HL-60/S4 (cell line): Measurements from ENCODE around the gene SH3BP5L.
"Not testable (repeated sequence)": the region's sequence is repeated elsewhere in the genome, so short reads cannot be mapped to it uniquely, and the experiment has no call there.

Source experiments
- in situ Hi-C: fragments of 300-500 bp; cut with MboI; formaldehyde crosslinking; loops from 2 replicates; pipeline ENCODE4 v1.14.3; 2022; ENCODE audit warnings: low sequenced_read_pairs

The SH3BP5L gene

DNA sequence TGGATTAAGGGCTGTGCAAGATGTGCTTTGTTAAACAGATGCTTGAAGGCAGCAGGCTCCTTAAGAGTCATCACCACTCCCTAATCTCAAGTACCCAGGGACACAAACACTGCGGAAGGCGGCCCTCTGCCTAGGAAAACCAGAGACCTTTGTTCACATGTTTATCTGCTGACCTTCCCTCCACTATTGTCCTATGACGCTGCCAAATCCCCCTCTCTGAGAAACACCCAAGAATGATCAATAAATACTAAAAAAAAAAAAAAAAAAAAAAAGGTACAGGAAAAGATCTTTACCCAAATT, 5.0 kb upstream of the SH3BP5L start:
- in situ Hi-C loops: not testable (repeated sequence)

DNA sequence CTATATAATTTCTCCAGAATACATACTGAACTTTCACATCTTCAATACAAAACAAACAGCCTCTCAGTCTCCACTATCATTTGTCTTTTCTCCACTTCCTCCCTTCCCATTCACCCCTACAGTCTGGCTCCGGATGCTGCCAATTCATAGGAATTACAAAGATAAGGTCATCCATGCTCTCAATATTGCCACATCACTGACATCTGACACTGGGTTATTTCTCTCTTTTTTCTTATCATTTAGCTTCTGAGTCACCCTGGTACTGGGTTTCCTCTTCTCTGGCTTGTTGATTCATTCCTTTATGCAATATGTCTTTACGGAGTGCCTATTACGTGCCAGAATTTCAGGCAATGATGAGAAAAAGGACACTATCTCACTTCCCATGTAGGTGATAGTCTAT, 3.1 kb upstream of the SH3BP5L start:
- in situ Hi-C loops: no loop called here

DNA sequence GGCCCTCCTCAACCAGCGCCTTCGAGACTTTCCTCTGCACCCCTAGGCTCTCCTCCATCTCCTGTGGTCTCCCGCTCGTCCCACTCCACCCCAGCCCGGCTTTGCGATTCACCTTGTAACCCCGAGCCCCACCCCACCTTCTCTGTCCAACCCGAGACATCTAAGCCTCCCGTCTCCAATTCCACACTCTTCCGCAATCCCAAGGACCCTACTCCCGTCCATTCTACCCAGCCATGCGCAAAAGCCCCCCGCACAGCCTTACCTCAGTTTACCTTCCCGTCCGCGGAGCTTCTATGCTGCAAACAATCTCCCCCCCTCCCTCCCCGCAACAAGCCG, 174 bp downstream of the SH3BP5L start:
- in situ Hi-C loops: no loop called here

DNA sequence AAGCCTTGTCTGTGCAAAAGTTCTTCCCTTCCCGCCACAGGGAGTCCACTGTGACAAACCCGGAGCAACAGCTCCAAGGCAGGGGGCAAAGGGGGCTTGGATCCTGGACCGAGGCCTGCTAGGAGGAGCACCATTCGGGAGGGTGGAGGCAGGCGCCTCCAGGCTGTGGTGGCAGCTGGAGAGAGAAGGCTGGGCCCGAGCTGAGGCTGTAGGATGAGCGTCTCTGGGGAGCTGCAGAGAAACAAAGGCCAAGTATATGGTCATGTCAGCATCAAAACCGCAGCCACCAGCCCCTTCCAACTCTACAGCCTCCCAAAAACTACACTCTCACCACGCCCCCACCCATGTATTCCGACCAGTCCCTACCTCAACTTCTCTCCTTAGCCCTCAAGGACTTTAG, 579 bp downstream of the SH3BP5L start:
- in situ Hi-C loops: no loop called here

DNA sequence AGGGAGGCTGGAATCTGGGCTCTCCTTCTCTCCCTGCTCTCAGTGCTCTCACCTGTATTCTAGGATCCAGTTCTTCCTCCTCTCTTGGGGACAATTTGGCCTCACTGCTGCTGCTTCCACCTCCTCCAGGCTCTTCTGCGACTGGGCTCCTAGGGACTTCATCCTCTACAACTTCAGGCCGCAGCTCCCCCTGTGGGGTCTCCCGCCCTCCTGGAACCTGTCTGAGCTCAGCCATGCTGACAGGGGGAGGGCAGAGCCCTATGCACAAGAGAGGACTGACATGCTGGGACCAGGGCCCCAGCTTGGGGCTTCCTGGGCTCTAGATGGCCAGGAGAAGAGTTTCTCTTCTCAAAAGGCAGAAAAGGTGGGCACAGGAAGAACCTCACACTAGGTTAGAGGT, 1.0 kb downstream of the SH3BP5L start:
- in situ Hi-C loops: no loop called here

DNA sequence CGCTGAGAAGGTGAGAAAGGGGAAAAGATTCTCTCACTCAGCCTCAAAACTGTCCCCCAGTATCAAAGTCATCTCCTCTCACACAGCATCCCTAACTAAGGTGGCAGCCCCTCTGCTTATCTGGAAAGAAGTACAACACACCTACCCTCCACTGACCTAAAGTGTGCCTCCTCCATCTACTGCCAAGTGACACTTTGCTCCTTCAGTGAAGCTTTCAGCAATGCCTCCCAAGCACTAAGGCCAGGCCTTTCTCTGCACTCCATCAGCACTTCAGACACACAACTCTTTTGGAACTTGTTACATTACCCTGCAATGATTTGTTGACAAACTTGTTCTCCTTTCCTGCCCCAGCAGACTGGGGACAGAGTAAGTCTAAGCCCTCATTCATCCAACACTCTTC, 1.4 kb downstream of the SH3BP5L start:
- in situ Hi-C loops: no loop called here

DNA sequence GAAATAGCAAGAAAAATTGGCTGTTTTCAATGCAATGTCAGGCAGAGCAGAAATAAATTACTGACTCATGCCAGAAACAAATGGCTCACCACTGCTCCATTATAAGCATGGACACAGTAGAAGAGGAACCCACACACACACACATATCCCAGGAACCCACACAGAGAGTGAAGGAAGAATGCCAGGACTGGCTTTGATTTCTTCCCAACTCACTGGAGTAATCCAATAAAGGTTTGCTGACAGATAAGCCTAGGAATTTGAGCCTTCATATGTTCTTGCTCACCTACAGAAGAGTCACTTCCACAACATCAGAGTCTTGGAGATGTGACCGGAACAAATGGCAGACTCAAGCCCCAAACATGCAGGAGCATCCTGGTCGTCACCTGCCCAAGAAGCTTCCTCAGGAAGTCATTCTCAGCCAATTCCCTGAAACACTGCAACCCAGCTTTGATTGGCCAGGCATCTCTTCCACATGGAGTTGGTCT, 2.2 kb downstream of the SH3BP5L start:
- in situ Hi-C loops: no loop called here

DNA sequence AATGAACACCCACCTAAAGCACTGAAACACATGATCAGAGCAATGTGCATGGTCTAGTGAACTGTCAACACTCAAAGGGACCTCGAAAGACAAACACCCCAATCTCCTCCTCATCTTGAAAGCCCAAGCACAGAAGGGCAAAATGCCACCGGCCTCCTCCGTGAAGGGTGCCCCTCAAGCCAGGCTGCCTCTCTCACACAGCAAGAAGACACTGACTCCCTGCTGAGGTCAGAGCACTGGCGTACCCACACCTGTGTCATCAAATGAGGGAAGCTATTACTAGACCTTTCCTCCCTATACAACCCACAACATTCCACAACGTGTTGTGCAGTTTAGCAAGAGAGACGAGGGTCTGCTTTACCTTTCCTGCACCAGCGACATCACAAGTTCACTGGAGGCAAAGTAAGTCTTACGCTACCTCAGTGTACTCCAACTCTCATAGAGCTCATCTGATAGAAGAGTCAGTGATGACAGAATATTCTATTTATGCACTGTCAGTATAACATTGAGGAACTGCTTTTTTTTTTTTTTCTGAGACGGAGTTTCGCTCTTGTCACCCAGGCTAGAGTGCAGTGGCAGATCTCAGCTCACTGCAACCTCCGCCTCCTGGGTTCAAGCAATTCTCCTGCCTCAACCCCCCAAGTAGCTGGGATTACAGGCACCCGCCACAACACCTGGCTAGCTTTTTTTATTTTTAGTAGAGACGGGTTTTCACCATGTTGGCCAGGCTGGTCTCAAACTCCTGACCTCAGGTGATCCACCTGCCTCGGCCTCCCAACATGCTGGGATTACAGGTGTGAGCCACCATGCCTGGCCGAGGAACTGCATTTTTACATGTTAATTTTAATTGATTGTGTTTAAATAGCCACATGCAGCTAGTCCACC, 3.3 kb downstream of the SH3BP5L start:
- in situ Hi-C loops: no loop called here

DNA sequence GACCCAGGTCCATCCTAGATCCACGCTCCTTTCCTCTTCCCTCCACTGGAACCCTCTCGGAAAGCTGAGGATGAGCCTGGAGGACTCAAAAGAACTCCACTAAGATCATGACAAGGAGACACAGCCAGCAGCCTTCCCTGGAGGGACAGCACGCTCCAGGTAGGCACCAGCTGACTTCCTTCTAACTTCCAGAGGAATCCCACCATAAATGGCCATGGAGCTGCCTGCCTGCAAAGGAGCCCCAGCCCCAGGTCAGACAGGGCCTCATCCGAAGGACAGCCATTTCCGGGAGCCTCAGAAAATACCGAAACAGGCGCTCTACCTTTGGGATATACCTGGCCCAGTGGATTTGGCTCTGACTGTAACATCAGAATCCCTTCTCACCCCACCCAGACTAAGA, 4.1 kb downstream of the SH3BP5L start:
- in situ Hi-C loops: no loop called here

DNA sequence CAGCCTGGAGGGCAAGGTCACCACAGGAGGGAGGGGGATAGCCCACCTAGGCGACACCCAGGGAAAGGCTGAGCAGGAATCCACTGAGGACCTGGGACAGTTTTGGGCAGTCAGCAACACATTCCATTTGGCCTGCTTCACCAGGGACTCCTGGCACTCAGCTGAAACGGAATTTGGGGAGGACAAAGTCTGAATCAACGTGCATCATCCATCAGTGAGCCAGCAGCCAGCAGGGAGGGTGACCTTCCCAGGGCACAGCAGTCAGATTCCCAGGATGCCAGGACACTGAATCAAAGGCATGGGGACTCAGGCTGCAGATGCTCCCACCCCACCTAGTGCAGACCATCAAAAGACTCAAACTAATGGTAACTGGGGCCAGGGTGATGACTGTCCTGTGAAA, 4.6 kb downstream of the SH3BP5L start:
- in situ Hi-C loops: no loop called here

DNA sequence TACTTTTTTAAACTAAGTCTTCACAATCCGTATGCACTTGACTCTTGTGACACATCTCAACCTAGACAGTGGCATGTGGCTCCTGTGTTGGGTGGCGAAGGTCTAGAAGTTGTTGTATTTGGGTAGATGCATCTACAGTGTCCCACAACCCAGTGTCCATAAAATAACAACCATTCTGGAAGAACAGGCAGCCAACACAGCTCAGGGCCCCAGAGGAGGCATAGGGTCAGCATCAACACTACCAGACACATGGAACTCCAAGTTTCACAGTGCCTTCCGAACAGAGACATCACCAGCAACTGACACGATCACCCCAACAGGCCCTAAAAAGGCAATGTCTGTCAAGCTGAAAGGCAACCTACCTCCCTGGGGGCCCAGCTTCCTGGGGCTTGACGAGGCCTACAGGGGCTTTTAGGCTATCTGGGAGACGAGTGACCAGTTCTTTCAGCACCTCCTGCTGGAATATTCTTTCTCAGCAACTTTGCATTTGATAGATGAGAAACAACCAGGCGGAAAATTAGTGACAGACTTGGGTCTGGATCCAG, 5.6 kb downstream of the SH3BP5L start:
- in situ Hi-C loops: no loop called here

DNA sequence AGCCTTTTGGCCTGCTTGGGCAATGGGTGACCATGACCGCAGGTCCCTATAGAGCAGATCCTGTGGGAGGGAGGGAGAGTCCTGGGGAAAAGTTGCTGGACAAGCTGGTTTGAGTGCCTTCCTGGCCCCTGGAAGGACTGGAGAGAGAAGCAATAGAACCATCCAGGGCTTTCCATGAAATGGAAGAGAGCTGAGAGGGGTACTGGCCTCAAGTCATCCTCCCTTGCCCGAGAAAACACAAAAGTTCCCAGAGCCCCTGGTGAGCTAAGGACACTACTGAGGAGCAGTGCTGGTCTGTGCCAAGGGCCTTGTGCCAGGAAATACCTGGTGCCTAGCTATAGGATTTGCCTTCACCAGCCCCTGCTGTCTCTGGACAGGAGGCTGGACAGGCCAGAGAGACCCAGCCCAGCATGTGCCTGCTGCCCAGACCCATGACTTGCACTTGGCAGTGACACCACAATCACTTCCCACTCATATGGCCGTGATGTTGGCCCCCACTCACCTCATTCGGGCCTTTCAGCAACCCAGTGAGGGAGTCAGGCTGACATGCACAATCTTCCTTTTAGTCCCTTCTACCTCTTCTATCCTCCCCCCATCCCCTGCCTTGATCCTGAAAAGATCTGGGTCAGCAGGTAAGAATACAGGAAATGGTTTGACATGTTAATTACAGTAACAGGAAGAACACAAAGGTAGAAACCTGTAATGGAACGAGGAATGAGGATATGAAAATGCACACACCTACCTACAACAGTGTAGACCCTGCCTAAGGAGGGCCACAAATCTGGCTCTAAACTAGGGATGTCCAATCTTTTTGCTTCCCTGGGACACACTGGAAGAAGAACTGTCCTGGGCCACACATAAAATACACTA, 7.0 kb downstream of the SH3BP5L start:
- in situ Hi-C loops: no loop called here

DNA sequence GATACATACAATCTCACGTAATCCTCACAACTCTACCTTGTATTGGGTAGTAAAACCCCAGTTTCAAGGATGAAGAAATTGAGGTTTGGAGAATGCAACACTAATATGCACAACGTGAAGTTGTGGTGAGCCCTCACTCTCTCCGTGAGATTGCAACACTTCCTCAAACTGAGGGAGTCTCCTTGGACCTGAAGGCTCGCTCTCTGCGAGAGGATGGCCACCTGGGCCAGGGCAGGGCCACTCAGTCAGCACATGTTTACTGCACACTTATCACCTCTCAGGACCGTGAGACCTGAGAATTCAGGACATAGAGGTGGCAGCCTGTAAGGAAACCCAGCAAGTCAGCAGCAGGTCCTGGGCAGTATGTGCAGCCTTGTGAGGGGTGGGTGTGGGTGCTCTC, 8.7 kb downstream of the SH3BP5L start:
- in situ Hi-C loops: no loop called here

DNA sequence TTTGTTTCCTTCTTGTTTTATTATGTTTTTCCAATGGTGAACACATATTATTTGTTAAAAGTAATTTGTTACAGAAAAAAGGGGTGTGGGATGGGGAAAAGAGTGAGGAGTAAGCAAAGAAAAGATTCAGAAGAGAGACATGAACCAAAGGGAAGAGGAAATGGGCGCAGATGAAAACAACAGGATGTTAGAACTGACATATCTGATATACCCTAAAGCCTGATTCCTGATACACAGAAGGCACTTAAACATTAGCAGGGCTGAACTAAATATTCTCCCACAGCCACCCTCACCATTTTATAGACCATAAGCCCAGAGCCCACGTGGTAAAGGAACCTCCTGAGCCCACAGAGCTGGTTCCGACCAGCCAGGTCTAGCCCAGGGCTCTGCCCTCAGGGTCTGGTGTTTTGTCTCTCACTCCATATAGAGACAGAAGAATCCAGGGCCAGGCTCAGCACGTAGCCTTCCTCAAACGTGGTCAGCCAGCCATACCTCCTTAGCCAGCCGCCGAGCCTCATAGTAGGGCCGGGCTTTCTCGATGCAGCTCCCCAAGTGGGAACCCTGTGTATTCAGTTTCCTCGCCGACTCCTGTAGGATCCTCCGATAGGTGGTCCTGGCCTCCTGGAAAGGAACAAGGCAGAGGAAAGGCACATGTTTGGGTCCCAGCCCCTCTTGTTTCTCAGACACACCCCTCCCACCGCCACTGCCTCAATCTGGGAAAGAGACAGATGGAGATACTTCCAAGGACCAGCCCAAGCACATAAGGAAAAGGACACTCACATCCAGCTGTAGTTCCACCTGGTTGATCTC, 9.5 kb downstream of the SH3BP5L start:
- in situ Hi-C loops: no loop called here

DNA sequence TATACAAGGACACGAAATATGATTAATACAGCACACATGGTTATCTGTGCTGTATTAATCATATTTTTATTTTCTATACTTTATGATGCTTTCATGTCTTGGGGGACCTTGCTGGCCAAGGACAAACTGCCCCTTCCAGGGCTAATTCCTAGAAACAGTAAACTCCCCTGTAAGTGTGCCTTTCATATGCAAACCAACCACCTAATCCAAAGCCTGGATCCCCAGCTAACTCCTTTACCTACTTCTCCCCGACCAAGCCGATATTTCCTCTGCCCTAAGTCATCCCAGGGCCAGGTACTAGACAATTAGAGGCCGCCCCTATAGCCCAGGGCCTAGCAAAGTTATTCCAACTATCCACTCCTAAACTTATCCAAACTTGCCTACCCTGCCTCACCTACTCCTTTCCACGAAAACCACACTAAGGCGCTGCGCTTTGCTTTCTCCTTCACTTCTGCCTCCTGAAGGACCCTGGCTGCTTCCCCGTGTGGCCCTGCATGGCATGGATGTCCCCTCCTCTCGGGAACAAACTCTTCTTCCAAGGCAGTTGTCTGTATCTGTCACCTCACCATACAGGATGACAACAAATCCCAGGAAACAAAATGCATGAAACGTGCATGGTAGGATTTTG, 10.2 kb downstream of the SH3BP5L start:
- in situ Hi-C loops: no loop called here

DNA sequence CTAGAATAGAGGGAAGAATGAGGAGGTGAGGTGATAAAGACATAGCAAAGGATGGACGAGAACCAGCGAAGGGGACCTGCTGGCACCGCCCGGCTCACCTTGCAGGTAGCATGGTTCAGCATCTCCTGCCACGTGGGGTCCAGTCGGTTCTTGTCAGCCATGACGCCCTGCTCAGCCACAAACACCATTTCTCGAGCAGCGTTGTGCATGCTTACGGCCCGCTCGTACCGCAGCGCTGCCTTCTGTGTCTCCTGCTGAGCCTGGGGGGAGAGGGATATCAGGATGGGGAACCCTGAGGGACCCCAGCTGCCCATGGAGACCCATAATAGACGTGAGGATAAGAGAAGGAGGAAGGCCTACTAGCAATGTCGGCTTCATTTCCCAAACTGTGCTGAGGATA, 11.4 kb downstream of the SH3BP5L start:
- in situ Hi-C loops: no loop called here

DNA sequence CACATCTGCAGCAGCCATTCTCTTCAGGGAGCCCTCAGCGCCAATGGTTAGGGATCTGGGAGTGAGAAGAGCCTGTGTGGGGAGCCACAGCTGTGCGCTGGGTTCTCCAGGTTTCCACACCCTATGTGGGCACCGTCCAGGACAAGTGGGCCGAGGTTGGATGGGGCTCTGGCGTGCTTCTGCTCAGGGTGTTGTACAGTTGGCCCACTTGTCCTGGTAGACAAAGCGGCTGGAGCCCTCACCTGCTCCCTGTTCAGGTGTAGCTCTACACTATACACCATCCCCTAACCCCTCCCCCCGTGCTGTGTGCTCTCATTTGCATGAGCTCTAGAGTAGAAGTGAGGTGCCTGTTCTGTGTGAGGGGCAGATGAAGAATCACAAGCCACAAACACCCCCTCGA, 12.2 kb downstream of the SH3BP5L start:
- in situ Hi-C loops: no loop called here

DNA sequence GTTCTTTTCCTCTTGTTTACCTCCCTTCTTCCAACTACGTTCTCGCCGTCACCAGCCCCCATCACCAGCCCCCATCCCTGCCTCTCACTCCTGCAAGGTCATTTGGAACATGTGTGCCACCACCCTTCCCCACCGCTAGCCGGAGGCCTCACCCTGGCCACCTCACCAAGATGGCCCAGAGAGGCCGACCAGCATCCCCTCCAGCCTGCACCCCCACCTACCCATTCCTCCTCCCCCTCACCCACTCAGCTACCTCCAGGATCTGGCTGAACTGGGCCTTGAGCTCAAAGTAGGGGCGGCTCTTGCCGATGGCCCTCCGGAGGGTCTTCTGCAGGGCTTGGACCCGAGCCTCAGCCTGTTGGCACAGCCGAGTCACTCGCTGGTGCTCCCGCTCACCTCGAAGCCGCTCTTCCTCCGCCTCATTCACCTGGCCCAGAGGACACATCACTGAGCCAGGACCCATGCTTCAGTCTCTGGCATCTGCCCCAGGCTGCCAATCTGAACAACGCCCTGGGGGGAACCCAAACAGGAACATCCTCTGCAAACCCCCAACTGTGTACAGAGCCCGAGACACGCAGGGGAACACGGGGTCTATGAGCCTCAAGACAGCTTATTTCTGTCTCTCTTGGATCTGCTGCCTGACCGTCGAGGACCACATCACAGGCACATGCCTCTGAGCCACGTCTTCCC, 12.8 kb downstream of the SH3BP5L start:
- in situ Hi-C loops: no loop called here

DNA sequence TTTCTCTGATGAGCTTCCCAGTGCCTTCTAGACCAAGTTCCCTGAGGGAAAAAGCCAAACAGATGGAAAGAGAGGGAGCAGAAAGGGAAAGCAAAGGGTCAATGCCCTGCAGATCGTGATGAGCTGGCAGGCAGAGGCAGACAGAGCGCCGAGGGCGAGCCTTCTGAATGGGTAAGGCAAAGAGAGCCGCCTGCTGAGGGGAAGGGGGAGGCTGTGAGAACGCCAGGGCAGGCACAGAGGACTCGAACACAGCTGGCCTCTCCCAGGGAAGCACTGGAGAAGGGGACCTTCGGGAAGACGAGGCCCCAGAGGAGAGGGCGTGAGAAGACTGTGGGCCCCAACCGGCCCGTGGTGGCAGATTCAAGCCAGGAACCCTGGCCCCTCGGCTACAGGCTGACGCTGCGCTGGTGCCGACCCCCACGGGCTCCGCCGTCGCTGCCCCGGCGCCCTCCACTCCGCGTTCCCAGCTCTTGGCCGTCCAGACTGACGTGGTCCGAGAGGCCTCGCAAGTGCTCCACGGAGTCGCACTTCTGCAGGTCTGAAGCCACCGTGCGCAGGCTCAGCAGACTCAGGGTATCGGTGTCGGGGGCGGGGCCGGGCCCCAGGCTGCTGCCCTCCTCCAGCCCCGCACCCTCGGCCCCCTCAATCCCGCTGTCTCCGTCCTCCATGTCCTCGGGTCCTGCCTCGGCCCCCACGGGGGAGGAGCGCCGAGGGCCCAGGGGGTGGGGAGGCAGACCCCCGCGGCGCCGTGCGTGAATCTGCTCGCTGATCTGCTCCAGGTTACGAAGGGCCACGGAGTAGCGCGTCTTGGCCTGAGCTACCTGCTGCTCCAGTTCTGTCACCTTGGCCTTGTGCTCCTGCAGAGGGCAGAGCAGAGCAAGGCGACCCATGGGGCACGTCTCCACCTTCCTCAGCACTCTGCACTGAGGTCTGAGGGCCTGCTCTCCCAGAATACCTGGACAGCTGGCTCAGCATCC, 13.9 kb downstream of the SH3BP5L start:
- in situ Hi-C loops: no loop called here
